Progenitor cell of endocrine pancreas (in vitro differentiated cells): Measurements from ENCODE around the gene CCDC24. TPM values are rescaled to one million over a fixed set of nuclear protein-coding genes. Genes with fewer than 3 reads are reported as not detected.

Experiments used
- DNase-seq: peaks from one replicate; pipeline ENCODE4 v3.0.0; 2021; ENCODE audit warnings: low spot score; ENCODE audit not compliant: unreplicated experiment
- H3K27ac Mint-ChIP-seq: 2 replicates; pipeline ENCODE4 v1.8.0; 2021; ENCODE audit warnings: mild to moderate bottlenecking, moderate library complexity, mixed read lengths
- H3K27me3 Mint-ChIP-seq: 2 replicates; pipeline ENCODE4 v1.8.0; 2021; ENCODE audit warnings: mixed read lengths
- H3K36me3 Mint-ChIP-seq: 2 replicates; pipeline ENCODE4 v1.8.0; 2022; ENCODE audit warnings: mixed read lengths; ENCODE audit not compliant: insufficient read depth
- H3K4me1 Mint-ChIP-seq: 2 replicates; pipeline ENCODE4 v1.8.0; 2021; ENCODE audit warnings: low read depth, mixed read lengths
- H3K4me3 Mint-ChIP-seq: 2 replicates; pipeline ENCODE4 v1.8.0; 2021; ENCODE audit warnings: low read depth, mild to moderate bottlenecking, moderate library complexity, mixed read lengths
- H3K9me3 Mint-ChIP-seq: 2 replicates; pipeline ENCODE4 v1.8.0; 2021; ENCODE audit warnings: low read depth, mixed read lengths
- total RNA-seq: library from RNA; stranded (reverse); gene quantifications from 2 replicates; pipeline ENCODE4 v1.2.1, GENCODE V29; 2021
- TF ChIP-seq, protein P1 (sequence below): fragments of 200-600 bp; sonication (generic); IDR thresholded peaks from one replicate; pipeline ENCODE4 v1.5.0; 2021; ENCODE audit warnings: antibody characterized with exemption, mild to moderate bottlenecking; ENCODE audit not compliant: unreplicated experiment

The CCDC24 gene
- total RNA-seq, 1 donor from 2014 or later: 35.9 TPM

DNA sequence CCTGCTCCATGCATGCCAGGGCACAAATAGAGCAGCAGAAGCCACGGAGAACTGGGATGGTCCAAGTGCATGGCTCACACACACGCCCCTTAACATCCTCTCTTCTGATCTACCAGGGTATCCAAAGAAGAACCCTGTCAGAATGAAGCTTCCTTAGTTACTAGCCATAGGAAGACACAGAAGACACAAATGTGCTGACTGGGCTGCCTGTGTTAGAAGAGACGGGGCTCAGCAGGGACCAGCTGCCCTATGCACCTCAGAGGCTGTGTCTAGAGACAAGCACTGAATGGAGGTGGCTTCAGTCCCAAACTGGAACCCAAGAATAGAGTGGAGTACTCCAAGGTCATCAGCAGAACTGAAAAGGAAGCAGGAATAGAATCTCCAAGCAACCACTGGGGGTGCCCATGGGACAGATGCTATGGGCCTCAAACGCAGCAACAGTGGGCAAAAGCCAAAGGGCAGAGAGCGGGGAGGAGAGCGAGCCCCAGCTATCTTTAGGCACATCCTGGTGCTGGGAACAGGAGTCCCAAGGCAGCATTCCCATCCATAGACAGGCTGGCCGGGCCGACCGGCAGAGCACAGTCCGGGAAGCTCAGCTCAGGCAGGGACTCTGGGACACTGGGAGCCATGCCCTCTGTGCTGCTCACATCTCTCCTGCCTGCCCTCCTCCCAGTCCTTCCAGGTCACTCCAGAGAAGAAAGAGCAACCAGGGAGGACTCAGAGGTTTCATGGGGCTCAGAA is 30.4 kb downstream of the CCDC24 start:
- Mint-ChIP-seq H3K27me3 (no peaks in the 10 kb centered on the region), H3K27ac (no peak overlapping the region), H3K9me3 (no peaks in the 10 kb centered on the region), H3K4me3 (no peak overlapping the region), H3K4me1 (no peaks in the 10 kb centered on the region), H3K36me3 (peaks cover 6% of the 10 kb centered on the region)
- TF ChIP-seq, protein P1, sequence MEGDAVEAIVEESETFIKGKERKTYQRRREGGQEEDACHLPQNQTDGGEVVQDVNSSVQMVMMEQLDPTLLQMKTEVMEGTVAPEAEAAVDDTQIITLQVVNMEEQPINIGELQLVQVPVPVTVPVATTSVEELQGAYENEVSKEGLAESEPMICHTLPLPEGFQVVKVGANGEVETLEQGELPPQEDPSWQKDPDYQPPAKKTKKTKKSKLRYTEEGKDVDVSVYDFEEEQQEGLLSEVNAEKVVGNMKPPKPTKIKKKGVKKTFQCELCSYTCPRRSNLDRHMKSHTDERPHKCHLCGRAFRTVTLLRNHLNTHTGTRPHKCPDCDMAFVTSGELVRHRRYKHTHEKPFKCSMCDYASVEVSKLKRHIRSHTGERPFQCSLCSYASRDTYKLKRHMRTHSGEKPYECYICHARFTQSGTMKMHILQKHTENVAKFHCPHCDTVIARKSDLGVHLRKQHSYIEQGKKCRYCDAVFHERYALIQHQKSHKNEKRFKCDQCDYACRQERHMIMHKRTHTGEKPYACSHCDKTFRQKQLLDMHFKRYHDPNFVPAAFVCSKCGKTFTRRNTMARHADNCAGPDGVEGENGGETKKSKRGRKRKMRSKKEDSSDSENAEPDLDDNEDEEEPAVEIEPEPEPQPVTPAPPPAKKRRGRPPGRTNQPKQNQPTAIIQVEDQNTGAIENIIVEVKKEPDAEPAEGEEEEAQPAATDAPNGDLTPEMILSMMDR: no peak
- no peak for DNase-seq

DNA sequence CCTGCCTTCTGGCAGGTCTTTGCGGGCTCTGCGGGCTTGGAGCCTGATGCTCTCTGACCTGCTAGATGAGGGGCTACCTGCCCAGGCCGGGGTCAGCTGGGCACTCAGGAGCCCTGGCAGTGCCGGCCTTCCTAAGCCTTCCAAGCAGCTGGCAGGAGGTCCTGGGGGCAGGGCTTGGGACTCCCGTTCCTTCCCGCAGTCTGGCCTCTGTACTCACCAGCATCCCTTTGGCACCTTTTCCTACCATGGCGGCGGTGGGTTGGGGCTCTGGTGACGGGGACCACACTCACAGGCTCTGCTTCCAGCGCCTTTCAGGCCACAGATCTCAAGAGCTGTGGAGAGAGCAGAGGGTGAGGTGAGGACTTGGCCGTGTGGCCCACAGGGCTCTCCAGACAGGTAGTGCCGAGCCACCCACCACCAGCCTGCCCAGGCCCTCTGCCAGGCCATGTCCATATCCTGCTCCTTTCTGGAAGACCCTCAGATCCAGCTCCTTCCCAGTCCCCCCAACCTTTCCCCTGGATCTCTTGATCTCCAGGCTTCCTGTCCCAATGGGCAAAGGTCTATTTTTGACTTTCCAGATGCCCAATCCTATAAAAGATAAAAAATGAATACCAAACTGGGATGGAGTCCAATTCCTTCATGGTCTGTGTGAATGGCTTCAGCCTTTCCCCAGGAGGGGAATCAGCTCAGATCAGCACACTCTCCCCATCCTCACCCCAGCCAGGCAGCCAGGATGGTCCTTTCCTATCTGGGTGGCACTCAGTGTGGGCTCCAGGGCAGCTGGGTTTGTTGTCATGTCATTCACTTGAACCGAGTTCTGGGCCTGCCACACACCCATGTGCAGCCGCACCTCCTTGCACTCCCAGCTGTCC is 32.9 kb downstream of the CCDC24 start:
- H3K4me1 Mint-ChIP-seq: no peaks in the 10 kb centered on the region
- no peak for DNase-seq
- no peaks in the 10 kb centered on the region for H3K27me3 Mint-ChIP-seq
- TF ChIP-seq, protein P1: no peak
- H3K4me3 Mint-ChIP-seq: no peak overlapping the region
- H3K36me3 Mint-ChIP-seq: peaks cover 6% of the 10 kb centered on the region
- no peak overlapping the region for H3K27ac Mint-ChIP-seq
- no peaks in the 10 kb centered on the region for H3K9me3 Mint-ChIP-seq

DNA sequence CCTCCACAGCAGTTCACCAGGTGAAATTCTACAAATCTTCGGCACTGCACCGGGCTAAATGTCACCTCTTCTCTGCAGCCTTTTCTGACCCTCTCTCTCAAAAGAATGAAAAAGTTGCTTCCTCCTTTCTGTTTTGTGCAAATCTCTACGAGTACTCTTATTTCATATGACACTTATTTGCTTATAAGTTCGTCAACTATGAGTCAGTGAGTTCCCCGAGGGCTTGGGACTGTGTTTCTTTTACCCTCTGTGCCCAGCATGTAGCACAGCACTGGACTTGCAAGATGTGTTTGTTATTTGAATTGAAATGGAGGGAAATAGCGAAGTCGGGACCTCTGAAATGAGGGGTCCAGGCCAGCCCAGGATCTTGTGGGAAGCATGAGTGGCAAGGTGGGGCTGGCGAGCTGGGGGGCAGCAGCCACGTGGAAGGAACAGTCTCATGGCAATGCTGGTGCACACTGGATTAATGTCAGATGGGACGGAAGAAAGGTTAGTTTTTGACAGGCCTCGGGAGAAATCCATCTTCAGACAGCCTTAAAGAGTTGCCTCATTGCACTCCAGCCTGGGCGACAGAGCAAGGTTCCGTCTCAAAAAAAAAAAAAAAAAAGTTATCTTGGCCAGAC is 33.6 kb downstream of the CCDC24 start:
- TF ChIP-seq, protein P1: no peak
- no peaks in the 10 kb centered on the region for H3K27me3 Mint-ChIP-seq
- H3K27ac Mint-ChIP-seq: no peak overlapping the region
- DNase-seq: no peak
- H3K36me3 Mint-ChIP-seq: peaks cover 6% of the 10 kb centered on the region
- H3K4me1 Mint-ChIP-seq: peaks cover 4% of the 10 kb centered on the region
- no peaks in the 10 kb centered on the region for H3K9me3 Mint-ChIP-seq
- H3K4me3 Mint-ChIP-seq: no peak overlapping the region

DNA sequence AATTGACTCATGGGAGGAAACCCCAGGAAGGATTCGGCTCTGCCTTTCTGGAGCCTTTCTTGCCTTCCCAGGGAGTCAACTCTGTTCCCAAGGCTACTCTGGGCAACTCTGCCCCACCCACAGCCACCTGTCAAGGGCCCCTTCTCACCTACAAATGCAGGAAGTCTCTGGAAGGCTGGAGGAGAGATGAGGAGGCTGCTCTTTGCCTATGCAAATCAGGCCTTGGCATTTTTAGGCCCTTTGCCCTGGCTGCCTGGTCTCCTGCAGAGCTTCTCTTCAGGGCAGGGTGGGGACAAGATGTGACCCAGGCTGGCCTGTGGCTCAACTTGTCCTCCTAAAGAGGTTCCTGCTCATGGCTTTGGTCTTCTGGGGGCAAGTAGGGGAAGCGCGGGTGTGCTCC is 34.4 kb downstream of the CCDC24 start:
- no peak overlapping the region for H3K4me3 Mint-ChIP-seq
- H3K27me3 Mint-ChIP-seq: no peaks in the 10 kb centered on the region
- peaks cover 6% of the 10 kb centered on the region for H3K36me3 Mint-ChIP-seq
- no peak for DNase-seq
- TF ChIP-seq, protein P1: no peak
- no peaks in the 10 kb centered on the region for H3K9me3 Mint-ChIP-seq
- no peak overlapping the region for H3K27ac Mint-ChIP-seq
- H3K4me1 Mint-ChIP-seq: peaks cover 4% of the 10 kb centered on the region

DNA sequence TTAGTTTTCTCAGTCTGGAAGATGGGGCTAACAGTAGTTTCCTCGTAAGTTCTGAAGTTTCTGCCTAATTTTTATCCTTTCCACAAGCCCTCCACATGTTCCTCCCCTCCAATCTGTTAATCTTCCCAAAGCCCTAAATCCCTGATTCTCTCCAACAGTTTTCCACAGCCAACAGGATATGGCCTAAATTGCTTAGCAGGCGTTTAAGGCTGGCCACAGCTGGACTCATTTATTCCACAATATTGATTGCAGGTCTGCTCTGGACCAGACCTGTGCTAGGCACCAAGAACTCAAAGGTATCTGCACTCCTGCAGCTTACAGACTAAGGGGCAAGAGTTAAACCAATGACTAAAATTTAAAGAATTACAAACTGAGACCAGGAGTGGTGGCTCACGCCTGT is 35.9 kb downstream of the CCDC24 start:
- Mint-ChIP-seq H3K4me3 (no peak overlapping the region), H3K27ac (no peak overlapping the region), H3K9me3 (no peaks in the 10 kb centered on the region), H3K27me3 (no peaks in the 10 kb centered on the region), H3K4me1 (peaks cover 13% of the 10 kb centered on the region), H3K36me3 (peaks cover 4% of the 10 kb centered on the region)
- TF ChIP-seq, protein P1: no peak
- DNase-seq: no peak
